ENCODE measurements around the gene NFATC3.
A peak's percentile ranks its signal among the peaks of the same experiment; 100 is the strongest.

The NFATC3 gene

GRCh38 chr16:68073902-68074760 is 11.0 kb upstream of the NFATC3 start:
- DNase-seq: no peak

- DNase-seq: peak; percentile 18
These were observed 10.2 kb upstream of the NFATC3 start for GRCh38 chr16:68074850-68075555.

- no peak for DNase-seq
These were observed 9.2 kb upstream of the NFATC3 start for GRCh38 chr16:68075980-68076379.

GRCh38 chr16:68076560-68076959 is 8.6 kb upstream of the NFATC3 start:
- no peak for DNase-seq

GRCh38 chr16:68077866-68078700 is 7.1 kb upstream of the NFATC3 start:
- DNase-seq: peak; percentile 53

GRCh38 chr16:68078701-68079375 is 6.3 kb upstream of the NFATC3 start:
- no peak for DNase-seq

GRCh38 chr16:68079376-68079625 is 5.9 kb upstream of the NFATC3 start:
- DNase-seq: no peak

- peak; percentile 83 for DNase-seq
These were observed 5.4 kb upstream of the NFATC3 start for GRCh38 chr16:68079626-68080344.

- DNase-seq: peak; percentile 35
These were observed 3.1 kb upstream of the NFATC3 start for GRCh38 chr16:68081861-68082628.

GRCh38 chr16:68082629-68083238 is 2.4 kb upstream of the NFATC3 start:
- DNase-seq: no peak

GRCh38 chr16:68083239-68083781 is 1.9 kb upstream of the NFATC3 start:
- no peak for DNase-seq

- DNase-seq: peak; percentile 53
These were observed 1.2 kb upstream of the NFATC3 start for GRCh38 chr16:68083861-68084503.

- peak; percentile 72 for DNase-seq
These were observed 489 bp upstream of the NFATC3 start for GRCh38 chr16:68084504-68085258.

GRCh38 chr16:68086336-68086841 is 1.2 kb downstream of the NFATC3 start:
- DNase-seq: peak; percentile 57

- no peak for DNase-seq
These were observed 1.7 kb downstream of the NFATC3 start for GRCh38 chr16:68086860-68087268.

GRCh38 chr16:68087688-68088087 is 2.5 kb downstream of the NFATC3 start:
- no peak for DNase-seq

- no peak for DNase-seq
These were observed 3.2 kb downstream of the NFATC3 start for GRCh38 chr16:68088130-68088972.

GRCh38 chr16:68089067-68089466 is 3.9 kb downstream of the NFATC3 start:
- no peak for DNase-seq
